GM23338 (cell line): ENCODE measurements around the gene NPM3.

Source experiments
- CREB1 ChIP-seq: fragments of 250-450 bp; sonication (Bioruptor Pico); IDR thresholded peaks from 2 replicates; pipeline ENCODE4 v1.5.0; 2020; ENCODE audit warnings: low read depth, mild to moderate bottlenecking, moderate library complexity
- CTCF ChIP-seq, 2 experiments: fragments of 200-600 bp in 1 of 2; sonication (generic) in 1 of 2; conservative IDR thresholded peaks; 2 replicates each; pipeline versions ENCODE4 v1.5.1 to v1.6.1; 2016 to 2017; ENCODE audit warnings: antibody characterized with exemption in 2 of 2, low read depth in 2 of 2, mild to moderate bottlenecking in 2 of 2, moderate library complexity in 1 of 2
- ETS1 ChIP-seq: IDR thresholded peaks from 2 replicates; pipeline ENCODE4 v1.6.1; 2016; ENCODE audit warnings: antibody characterized with exemption
- EZH2 ChIP-seq: fragments of 200-600 bp; sonication (generic); IDR thresholded peaks from one replicate; pipeline ENCODE4 v1.8.0; 2017; ENCODE audit warnings: antibody characterized with exemption, mild to moderate bottlenecking, low read depth; ENCODE audit not compliant: unreplicated experiment
- EZH2phosphoT487 ChIP-seq: fragments of 200-600 bp; sonication (generic); IDR thresholded peaks from one replicate; pipeline ENCODE4 v1.8.1; 2018; ENCODE audit warnings: antibody characterized with exemption; ENCODE audit not compliant: unreplicated experiment
- NANOG ChIP-seq: IDR thresholded peaks from 2 replicates; pipeline ENCODE4 v1.6.1; 2016; ENCODE audit warnings: antibody characterized with exemption, borderline replicate concordance
- POLR2AphosphoS5 ChIP-seq: IDR thresholded peaks from 2 replicates; pipeline ENCODE4 v1.6.1; 2016; ENCODE audit warnings: antibody characterized with exemption, low read depth
- REST ChIP-seq: IDR thresholded peaks from one replicate; pipeline ENCODE4 v1.6.1; 2018; ENCODE audit warnings: antibody characterized with exemption; ENCODE audit not compliant: unreplicated experiment
- STAT1 ChIP-seq: IDR thresholded peaks from one replicate; pipeline ENCODE4 v1.6.1; 2016; ENCODE audit warnings: antibody characterized with exemption; ENCODE audit not compliant: unreplicated experiment
- ZNF331 ChIP-seq: fragments of 250-450 bp; sonication (Bioruptor Pico); IDR thresholded peaks from 2 replicates; pipeline ENCODE4 v1.5.0; 2020; ENCODE audit warnings: low read depth, mild to moderate bottlenecking, moderate library complexity

- TF ChIP-seq CTCF (conservative IDR thresholded peaks at IDR 0.05; ENCODE audit: low read depth in 2 of 2) = no peak
- TF ChIP-seq POLR2AphosphoS5 = no peak
- TF ChIP-seq EZH2phosphoT487 = no peak
- no peak for TF ChIP-seq REST
- no peak for TF ChIP-seq ETS1
- no peak for TF ChIP-seq CREB1 (CRISPR knock-in tag)
- TF ChIP-seq EZH2 = no peak
- TF ChIP-seq STAT1 = no peak
- no peak for TF ChIP-seq ZNF331 (CRISPR knock-in tag)
- TF ChIP-seq NANOG = no peak
Measured at GRCh38 chr10:101812606-101813005, 29.4 kb upstream of the NPM3 start.
